Measurements from ENCODE around the gene LGALS8.
"Not testable (repeated sequence)": the region's sequence is repeated elsewhere in the genome, so short reads cannot be mapped to it uniquely, and the experiment has no call there.

The LGALS8 gene

GRCh38 chr1:236543065-236543669 lies 19.4 kb downstream of the LGALS8 start:
- DNase-seq = no peak

GRCh38 chr1:236545621-236546169 lies 21.9 kb downstream of the LGALS8 start:
- no peak for DNase-seq

- no peak for DNase-seq
Measured at GRCh38 chr1:236548452-236548851, 24.7 kb downstream of the LGALS8 start.

- no peak for DNase-seq
Measured at GRCh38 chr1:236550961-236551851, 27.4 kb downstream of the LGALS8 start.

- no peak for DNase-seq
Measured at GRCh38 chr1:236552096-236552495, 28.3 kb downstream of the LGALS8 start.

- DNase-seq = no peak
Measured at GRCh38 chr1:236552901-236553300, 29.1 kb downstream of the LGALS8 start.

- no peak for DNase-seq
Measured at GRCh38 chr1:236553370-236553769, 29.6 kb downstream of the LGALS8 start.

GRCh38 chr1:236556606-236557005 lies 32.8 kb downstream of the LGALS8 start:
- DNase-seq = no peak

- no peak for DNase-seq
Measured at GRCh38 chr1:236558081-236558480, 34.3 kb downstream of the LGALS8 start.

- DNase-seq = no peak
Measured at GRCh38 chr1:236558846-236559245, 35.1 kb downstream of the LGALS8 start.

GRCh38 chr1:236560213-236560771 lies 36.5 kb downstream of the LGALS8 start:
- DNase-seq = no peak

GRCh38 chr1:236561976-236562375 lies 38.2 kb downstream of the LGALS8 start:
- no peak for DNase-seq

GRCh38 chr1:236565530-236565929 lies 41.7 kb downstream of the LGALS8 start:
- DNase-seq = no peak

- no peak for DNase-seq
Measured at GRCh38 chr1:236568285-236568894, 44.6 kb downstream of the LGALS8 start.

- DNase-seq = no peak
Measured at GRCh38 chr1:236575523-236575922, 51.7 kb downstream of the LGALS8 start.

- DNase-seq = no peak
Measured at GRCh38 chr1:236576004-236576403, 52.2 kb downstream of the LGALS8 start.

GRCh38 chr1:236577041-236577440 lies 53.3 kb downstream of the LGALS8 start:
- not testable (repeated sequence) for DNase-seq

- no peak for DNase-seq
Measured at GRCh38 chr1:236578661-236579060, 54.9 kb downstream of the LGALS8 start.

- DNase-seq = not testable (repeated sequence)
Measured at GRCh38 chr1:236580404-236580803, 56.6 kb downstream of the LGALS8 start.

GRCh38 chr1:236581528-236581927 lies 57.7 kb downstream of the LGALS8 start:
- DNase-seq = no peak

- DNase-seq = no peak
Measured at GRCh38 chr1:236589531-236589930, 65.7 kb downstream of the LGALS8 start.

- no peak for DNase-seq
Measured at GRCh38 chr1:236590553-236591150, 66.9 kb downstream of the LGALS8 start.

GRCh38 chr1:236602171-236602570 lies 78.4 kb downstream of the LGALS8 start:
- no peak for DNase-seq

Data from activated effector memory CD4-positive, alpha-beta T cell treated with anti-CD3 and anti-CD28 coated beads, Interleukin-2, amount 50 U/mL, for 16 hours (primary cell).